ENCODE measurements around the gene HNRNPC. TPM values are rescaled to one million over a fixed set of nuclear protein-coding genes. Genes with fewer than 3 reads are reported as not detected.

The HNRNPC gene
- total RNA-seq, 2 experiments from 2014 or later = 897 to 1,000 TPM

DNA sequence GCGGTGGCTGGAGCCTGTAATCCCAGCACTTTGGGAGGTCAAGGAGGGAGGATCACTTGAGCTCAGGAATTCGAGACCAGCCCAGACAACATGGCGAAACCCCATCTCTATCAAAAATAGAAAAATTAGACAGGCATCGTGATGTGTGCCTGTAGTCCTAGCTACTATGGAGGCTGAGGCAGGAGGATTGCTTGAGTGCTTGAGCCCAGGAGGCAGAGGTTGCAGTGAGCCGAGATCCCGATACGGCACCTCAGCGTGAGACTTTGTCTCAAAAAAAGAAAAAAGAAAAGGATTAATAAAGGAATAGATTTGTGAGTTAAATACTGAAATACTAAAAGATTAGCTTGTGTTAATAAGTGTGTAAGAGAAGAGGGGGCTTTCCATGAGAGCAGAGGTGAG is 40.0 kb upstream of the HNRNPC start:
- DNase-seq (ENCODE audit: low spot score) = peak; percentile 11
- intact Hi-C loops (cut with micrococcal nuclease; ENCODE audit: unreplicated experiment) = no loop called here
- H3K36me3 ChIP-seq (ENCODE audit: insufficient read depth, low read length) = no peaks in the 10 kb centered on the region
- peak overlapping the region; percentile 56 for H3K4me3 ChIP-seq (ENCODE audit: low read depth, low read length, poor library complexity, severe bottlenecking)
- H4K20me1 ChIP-seq (ENCODE audit: insufficient read depth, low read length) = no peaks in the 10 kb centered on the region
- POLR2A ChIA-PET = interaction anchor here (0.7 to 1.5 kb wide), 7 partner anchors 8 to 73 kb away, joined by 3 to 7 read pairs (median 4); no protein-coding TSS in a partner anchor
- H3K9me3 ChIP-seq (ENCODE audit: low read length) = no peaks in the 10 kb centered on the region
- CTCF ChIA-PET (ENCODE audit: unreplicated experiment) = interaction anchor here (0.5 to 0.8 kb wide), 3 partner anchors 29 to 146 kb away, joined by 3 read pairs; partner anchors contain the start of genes CHD8 and RPGRIP1
- peak overlapping the region; percentile 60 for H3K27ac ChIP-seq (ENCODE audit: low read depth, low read length, poor library complexity, severe bottlenecking)
- peak overlapping the region; percentile 91 for H2AFZ ChIP-seq (ENCODE audit: low read length)
- no TSS peak for BruUV-seq (replicated peaks)
- peak overlapping the region; percentile 75 for H3K4me2 ChIP-seq (ENCODE audit: low read length)
- TF ChIP-seq EZH2phosphoT487 (IDR thresholded peaks at IDR 0.05; ENCODE audit: borderline replicate concordance, low read depth, low read length) = no peak
- TF ChIP-seq, protein P1, sequence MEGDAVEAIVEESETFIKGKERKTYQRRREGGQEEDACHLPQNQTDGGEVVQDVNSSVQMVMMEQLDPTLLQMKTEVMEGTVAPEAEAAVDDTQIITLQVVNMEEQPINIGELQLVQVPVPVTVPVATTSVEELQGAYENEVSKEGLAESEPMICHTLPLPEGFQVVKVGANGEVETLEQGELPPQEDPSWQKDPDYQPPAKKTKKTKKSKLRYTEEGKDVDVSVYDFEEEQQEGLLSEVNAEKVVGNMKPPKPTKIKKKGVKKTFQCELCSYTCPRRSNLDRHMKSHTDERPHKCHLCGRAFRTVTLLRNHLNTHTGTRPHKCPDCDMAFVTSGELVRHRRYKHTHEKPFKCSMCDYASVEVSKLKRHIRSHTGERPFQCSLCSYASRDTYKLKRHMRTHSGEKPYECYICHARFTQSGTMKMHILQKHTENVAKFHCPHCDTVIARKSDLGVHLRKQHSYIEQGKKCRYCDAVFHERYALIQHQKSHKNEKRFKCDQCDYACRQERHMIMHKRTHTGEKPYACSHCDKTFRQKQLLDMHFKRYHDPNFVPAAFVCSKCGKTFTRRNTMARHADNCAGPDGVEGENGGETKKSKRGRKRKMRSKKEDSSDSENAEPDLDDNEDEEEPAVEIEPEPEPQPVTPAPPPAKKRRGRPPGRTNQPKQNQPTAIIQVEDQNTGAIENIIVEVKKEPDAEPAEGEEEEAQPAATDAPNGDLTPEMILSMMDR (conservative IDR thresholded peaks at IDR 0.05; ENCODE audit: low read length) = no peak
- no peaks in the 10 kb centered on the region for H3K79me2 ChIP-seq (ENCODE audit: insufficient read depth, low read depth, low read length)
- peaks cover 22% of the 10 kb centered on the region for H3K4me1 ChIP-seq (ENCODE audit: insufficient read depth, low read length, poor library complexity, severe bottlenecking)
- H3K9me2 ChIP-seq (ENCODE audit: insufficient read depth, low read length) = no peaks in the 10 kb centered on the region

DNA sequence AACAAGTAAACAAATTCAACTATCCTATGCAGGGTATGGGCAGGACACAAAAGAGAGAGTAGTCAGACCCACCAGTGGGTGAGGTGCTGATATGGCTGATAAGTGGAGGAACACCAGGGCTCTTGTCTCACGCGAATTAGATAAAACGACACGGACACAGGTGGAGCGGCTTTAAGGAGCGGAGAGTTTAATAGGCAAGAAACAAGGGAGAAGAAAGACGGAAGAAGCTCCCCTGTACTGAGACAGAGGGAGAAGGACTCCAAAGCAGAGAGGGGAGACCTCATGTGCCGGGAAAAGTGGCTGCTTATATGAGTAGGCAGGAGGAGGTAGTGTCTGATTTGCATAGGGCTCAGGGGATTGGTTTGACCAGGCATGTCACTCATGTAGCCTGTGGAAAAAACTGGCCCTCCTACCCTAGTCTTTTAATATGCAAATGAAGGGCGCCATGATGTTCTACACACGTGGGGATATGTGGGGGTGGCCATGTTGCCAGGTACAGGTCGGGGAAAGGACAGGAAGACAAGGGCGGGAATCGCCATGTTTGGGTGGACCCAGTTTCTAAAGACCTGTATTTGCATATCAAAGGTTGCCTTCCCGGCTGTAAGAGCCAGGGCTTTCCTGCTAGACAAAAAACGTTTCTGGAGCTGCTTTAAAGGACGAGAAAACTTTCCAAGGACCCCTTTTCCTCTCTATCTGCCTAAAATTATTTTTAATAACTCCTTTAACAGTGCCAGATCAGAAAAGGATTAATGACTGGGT is 39.4 kb upstream of the HNRNPC start:
- Histone ChIP-seq H3K36me3 (ENCODE audit: insufficient read depth, low read length) (no peaks in the 10 kb centered on the region), H3K9me3 (ENCODE audit: low read length) (no peaks in the 10 kb centered on the region), H3K27ac (ENCODE audit: low read depth, low read length, poor library complexity, severe bottlenecking) (peak overlapping the region; percentile 60), H3K9me2 (ENCODE audit: insufficient read depth, low read length) (no peaks in the 10 kb centered on the region), H3K4me1 (ENCODE audit: insufficient read depth, low read length, poor library complexity, severe bottlenecking) (peaks cover 22% of the 10 kb centered on the region), H2AFZ (ENCODE audit: low read length) (peak overlapping the region; percentile 91), H3K4me3 (ENCODE audit: low read depth, low read length, poor library complexity, severe bottlenecking) (peak overlapping the region; percentile 56), H3K4me2 (ENCODE audit: low read length) (peak overlapping the region; percentile 75), H3K79me2 (ENCODE audit: insufficient read depth, low read depth, low read length) (no peaks in the 10 kb centered on the region), H4K20me1 (ENCODE audit: insufficient read depth, low read length) (no peaks in the 10 kb centered on the region)
- ChIA-PET POLR2A (interaction anchor here (0.8 to 1.5 kb wide), 6 partner anchors 9 to 74 kb away, joined by 3 to 7 read pairs (median 4); no protein-coding TSS in a partner anchor), CTCF (ENCODE audit: unreplicated experiment) (interaction anchor here (0.5 to 0.8 kb wide), 3 partner anchors 29 to 147 kb away, joined by 3 read pairs; partner anchors contain the start of genes CHD8 and RPGRIP1)
- DNase-seq (ENCODE audit: low spot score) = peak; percentile 94
- intact Hi-C loops (cut with micrococcal nuclease; ENCODE audit: unreplicated experiment) = no loop called here
- no TSS peak for BruUV-seq (replicated peaks)
- TF ChIP-seq, protein P1 (conservative IDR thresholded peaks at IDR 0.05; ENCODE audit: low read length) = no peak
- no peak for TF ChIP-seq EZH2phosphoT487 (IDR thresholded peaks at IDR 0.05; ENCODE audit: borderline replicate concordance, low read depth, low read length)

DNA sequence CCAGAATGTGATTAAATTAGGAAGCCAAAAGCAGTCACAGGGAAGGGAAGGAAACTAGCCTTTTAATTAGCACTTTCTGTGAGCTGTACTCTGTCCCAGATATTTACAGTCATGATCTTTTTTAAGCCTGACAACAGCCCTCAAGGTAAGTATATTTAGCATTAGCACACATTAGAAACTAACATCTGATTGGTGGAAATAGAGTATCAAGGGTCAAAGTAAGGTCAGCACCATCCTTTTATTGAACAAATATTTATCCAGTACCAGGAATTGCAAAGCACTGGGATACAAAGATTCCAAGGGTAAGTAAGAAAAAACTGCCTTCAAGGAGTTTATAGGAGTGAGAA is 38.9 kb upstream of the HNRNPC start:
- H4K20me1 ChIP-seq (ENCODE audit: insufficient read depth, low read length) = no peaks in the 10 kb centered on the region
- no peaks in the 10 kb centered on the region for H3K36me3 ChIP-seq (ENCODE audit: insufficient read depth, low read length)
- ChIA-PET POLR2A (interaction anchor here (1.7 kb wide), 1 partner anchor 17 kb away, joined by 4 read pairs; no protein-coding TSS in a partner anchor), CTCF (ENCODE audit: unreplicated experiment) (no interaction called here)
- no peaks in the 10 kb centered on the region for H3K79me2 ChIP-seq (ENCODE audit: insufficient read depth, low read depth, low read length)
- no peaks in the 10 kb centered on the region for H3K9me3 ChIP-seq (ENCODE audit: low read length)
- H2AFZ ChIP-seq (ENCODE audit: low read length) = peak overlapping the region; percentile 91
- no peak for TF ChIP-seq EZH2phosphoT487 (IDR thresholded peaks at IDR 0.05; ENCODE audit: borderline replicate concordance, low read depth, low read length)
- TF ChIP-seq, protein P1 (conservative IDR thresholded peaks at IDR 0.05; ENCODE audit: low read length) = no peak
- H3K4me2 ChIP-seq (ENCODE audit: low read length) = peak overlapping the region; percentile 60
- H3K4me3 ChIP-seq (ENCODE audit: low read depth, low read length, poor library complexity, severe bottlenecking) = peak overlapping the region; percentile 49
- H3K4me1 ChIP-seq (ENCODE audit: insufficient read depth, low read length, poor library complexity, severe bottlenecking) = peaks cover 22% of the 10 kb centered on the region
- TSS peak; percentile 96 for BruUV-seq (replicated peaks)
- DNase-seq (ENCODE audit: low spot score) = no peak
- no peaks in the 10 kb centered on the region for H3K9me2 ChIP-seq (ENCODE audit: insufficient read depth, low read length)
- H3K27ac ChIP-seq (ENCODE audit: low read depth, low read length, poor library complexity, severe bottlenecking) = peak overlapping the region; percentile 36
- intact Hi-C loops (cut with micrococcal nuclease; ENCODE audit: unreplicated experiment) = no loop called here

All from OCI-LY7 (cell line).